ENCODE results near the gene ZC3H12C. TPM values are rescaled to one million over a fixed set of nuclear protein-coding genes. Genes with fewer than 3 reads are reported as not detected.

The ZC3H12C gene
- total and polyA plus RNA-seq, 2 of the 4 experiments (the other 2 are of a cell fraction), result 4.2 to 15.8 TPM

DNA sequence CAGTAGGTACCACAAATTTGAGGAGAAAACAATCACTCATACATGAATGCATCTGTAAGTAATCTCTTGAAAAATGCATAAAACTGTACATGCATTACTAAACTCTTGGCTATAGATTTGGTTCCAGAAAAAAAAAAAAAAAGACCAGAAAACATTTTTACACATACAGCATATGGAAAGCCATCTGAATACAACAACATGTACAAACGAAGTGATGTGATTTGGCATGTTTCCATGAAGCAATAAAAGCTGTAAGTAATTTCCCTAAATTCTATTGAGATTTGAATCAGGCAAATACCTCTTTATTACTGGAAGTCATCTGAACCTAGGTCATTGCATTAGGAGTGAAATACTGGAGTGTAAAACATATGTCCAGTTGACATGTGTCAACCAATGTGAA, 31.9 kb upstream of the ZC3H12C start:
- intact Hi-C loops (cut with micrococcal nuclease) (no loop called here), dilution Hi-C loops (cut with HindIII; ENCODE audit: low sequenced_read_pairs, unreplicated experiment) (no loop called here), in situ Hi-C loops (cut with MboI; ENCODE audit: low sequenced_read_pairs) (no loop called here)
- Histone ChIP-seq H4K5ac (ENCODE audit: low read depth, low read length) (no peak overlapping the region), H3K9me1 (ENCODE audit: insufficient read depth, low read length) (peaks cover 12% of the 10 kb centered on the region), H4K8ac (ENCODE audit: low read depth in 2 of 2, low read length in 2 of 2) (no peak overlapping the region), H2BK120ac (ENCODE audit: low read depth, low read length) (peak overlapping the region; percentile 93; the same call in 1 of the 2 replicates), H3K23ac (ENCODE audit: low read depth, low read length) (no peak overlapping the region), H3K4me3 (ENCODE audit: insufficient read depth, low read depth, low read length) (no peak overlapping the region), H2BK20ac (ENCODE audit: low read depth, low read length) (0 out of 2 replicates have a peak overlapping the region, but pooled peaks have one; percentile 93), H3K14ac (replicated peaks; ENCODE audit: low read depth, low read length) (peak overlapping the region; percentile 82; the same call in 1 of the 2 replicates), H3K79me1 (ENCODE audit: low read depth in 1 of 2, low read length in 2 of 2) (no peaks in the 10 kb centered on the region), H3K9ac (ENCODE audit: low read depth, low read length) (no peak overlapping the region), H2AK9ac (replicated peaks; ENCODE audit: low read depth, low read length, poor library complexity) (no peak overlapping the region), H4K91ac (ENCODE audit: insufficient read depth, low read depth, low read length) (no peak overlapping the region), H3K36me3 (ENCODE audit: control insufficient read depth, insufficient read depth, low read length) (no peaks in the 10 kb centered on the region), H2AK5ac (ENCODE audit: low read depth, low read length) (no peak overlapping the region), H3K9me3 (ENCODE audit: control insufficient read depth, insufficient read depth, low read length) (no peaks in the 10 kb centered on the region), H3K27ac (ENCODE audit: insufficient read depth, low read length) (no peak overlapping the region), H2BK15ac (ENCODE audit: low read depth, low read length) (no peak overlapping the region), H4K20me1 (ENCODE audit: insufficient read depth, low read length) (no peaks in the 10 kb centered on the region), H3K4me1 (ENCODE audit: control insufficient read depth, insufficient read depth, low read length) (peaks cover 6% of the 10 kb centered on the region), H2AFZ (replicated peaks; ENCODE audit: low read length, poor library complexity) (no peak overlapping the region), H3K27me3 (ENCODE audit: control insufficient read depth, insufficient read depth, low read length) (no peaks in the 10 kb centered on the region), H2BK5ac (ENCODE audit: low read depth, low read length, poor library complexity, severe bottlenecking) (no peak overlapping the region), H3K56ac (ENCODE audit: extremely low read depth, insufficient read depth, low read length) (no peak overlapping the region), H3K4me2 (ENCODE audit: low read depth, low read length) (no peak overlapping the region), H3K4ac (ENCODE audit: low read depth, low read length) (peak overlapping the region; percentile 34; the same call in 1 of the 2 replicates), H3K18ac (ENCODE audit: low read depth, low read length) (peak overlapping the region; percentile 22; the same call in 1 of the 2 replicates)
- ChIA-PET POLR2A (ENCODE audit: unreplicated experiment) (no interaction called here), CTCF (no interaction called here)
- ATAC-seq (ENCODE audit: low read depth) (no peak), DNase-seq (no peak)
- BruUV-seq (replicated peaks), result no TSS peak
- TF ChIP-seq, protein P1, sequence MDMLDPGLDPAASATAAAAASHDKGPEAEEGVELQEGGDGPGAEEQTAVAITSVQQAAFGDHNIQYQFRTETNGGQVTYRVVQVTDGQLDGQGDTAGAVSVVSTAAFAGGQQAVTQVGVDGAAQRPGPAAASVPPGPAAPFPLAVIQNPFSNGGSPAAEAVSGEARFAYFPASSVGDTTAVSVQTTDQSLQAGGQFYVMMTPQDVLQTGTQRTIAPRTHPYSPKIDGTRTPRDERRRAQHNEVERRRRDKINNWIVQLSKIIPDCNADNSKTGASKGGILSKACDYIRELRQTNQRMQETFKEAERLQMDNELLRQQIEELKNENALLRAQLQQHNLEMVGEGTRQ (IDR thresholded peaks at IDR 0.05; ENCODE audit: low read depth, low read length), result no peak
- no peak for TF ChIP-seq RFX5 (IDR thresholded peaks at IDR 0.05; ENCODE audit: low read depth, low read length)
- no CpG with 5 or more reads among the region's 1 CpG for WGBS, 2 experiments (ENCODE audit: extremely low coverage in 2 of 2, insufficient read length in 1 of 2)

All from IMR-90 (cell line).